Activated gamma-delta T cell treated with Interleukin-2 at 50 U/mL for 16 hours (primary cell): ENCODE data around the gene WNT7B.

Experiments
- DNase-seq: peaks from one replicate; pipeline ENCODE4 v3.0.0-alpha.2; 2020

Gene WNT7B

DNA sequence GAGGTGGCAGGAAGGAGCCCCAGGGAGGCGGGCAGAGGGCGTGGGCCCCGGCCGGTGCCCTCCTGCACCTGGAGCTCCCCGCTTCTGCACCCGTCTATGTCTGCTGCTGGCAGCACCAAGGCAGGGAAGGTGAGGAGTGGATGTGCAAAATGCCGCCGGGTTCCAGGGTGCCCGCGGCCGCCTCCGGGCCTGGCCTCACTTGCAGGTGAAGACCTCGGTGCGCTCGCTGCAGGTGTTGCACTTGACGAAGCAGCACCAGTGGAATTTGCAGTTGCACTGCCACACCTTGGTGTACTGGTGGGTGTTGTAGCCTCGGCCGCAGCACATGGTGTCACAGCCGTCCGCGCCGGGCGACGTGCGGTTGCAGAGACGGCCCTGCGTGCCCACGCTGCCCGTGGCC, 54.3 kb downstream of the WNT7B start:
- DNase-seq, result no peak

DNA sequence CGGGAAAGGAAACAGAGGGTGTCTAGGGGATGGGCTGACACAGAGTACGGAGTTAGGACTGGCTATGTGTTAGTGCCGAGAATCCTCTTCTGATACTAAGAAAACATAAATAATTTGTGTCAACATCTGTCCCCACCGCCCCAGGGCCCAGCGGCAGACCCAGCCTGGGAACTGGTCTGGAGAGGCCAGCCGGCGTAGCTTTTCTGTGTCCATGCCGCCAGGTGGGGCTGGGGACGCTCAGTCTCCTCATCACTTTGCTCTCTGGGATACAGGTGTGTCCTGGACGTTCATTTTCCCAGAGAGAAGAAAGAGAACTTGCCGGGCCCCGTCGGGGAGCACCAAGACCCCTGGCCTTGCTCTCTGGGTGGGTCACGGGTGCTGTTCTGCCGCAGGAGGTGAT, 54.7 kb downstream of the WNT7B start:
- DNase-seq, result no peak

DNA sequence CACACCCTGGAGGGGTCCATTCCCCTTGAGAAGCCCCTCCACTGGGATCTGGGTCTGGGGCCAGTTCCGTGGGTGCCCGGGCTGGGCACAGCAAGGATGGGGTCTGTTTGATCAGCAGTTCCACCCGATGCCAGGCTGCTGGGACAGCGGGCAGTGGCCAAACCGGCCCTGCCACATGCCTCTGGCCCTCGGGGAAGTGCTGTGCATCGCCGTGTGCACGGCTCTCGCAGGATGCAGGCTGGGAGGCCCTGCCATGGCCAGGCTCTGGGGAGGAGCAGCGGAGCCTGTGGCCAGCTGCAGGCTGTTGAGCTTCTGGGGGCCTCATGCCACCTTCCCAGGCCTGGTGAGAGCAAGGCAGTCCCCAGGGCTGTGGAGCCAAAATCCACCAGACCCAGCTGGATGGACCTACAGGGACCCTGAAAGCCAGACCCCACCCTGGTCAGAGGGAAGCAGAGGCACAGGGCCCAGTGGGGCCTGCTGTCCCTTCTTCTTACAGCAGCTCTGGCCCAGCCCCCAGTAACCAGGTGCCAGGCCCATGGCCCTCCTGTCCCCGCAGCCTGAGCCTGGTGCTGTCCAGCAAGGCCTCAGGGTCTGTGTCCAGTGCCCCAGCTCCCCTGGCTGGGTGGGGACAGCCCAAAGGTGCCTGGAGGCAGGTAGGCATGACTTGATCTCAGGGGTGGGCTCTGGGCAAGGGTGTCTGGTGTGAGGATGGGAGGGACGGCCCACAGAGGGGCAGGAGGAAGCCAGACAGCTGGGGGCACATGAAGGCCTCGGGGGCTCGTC, 57.3 kb downstream of the WNT7B start:
- no peak for DNase-seq

DNA sequence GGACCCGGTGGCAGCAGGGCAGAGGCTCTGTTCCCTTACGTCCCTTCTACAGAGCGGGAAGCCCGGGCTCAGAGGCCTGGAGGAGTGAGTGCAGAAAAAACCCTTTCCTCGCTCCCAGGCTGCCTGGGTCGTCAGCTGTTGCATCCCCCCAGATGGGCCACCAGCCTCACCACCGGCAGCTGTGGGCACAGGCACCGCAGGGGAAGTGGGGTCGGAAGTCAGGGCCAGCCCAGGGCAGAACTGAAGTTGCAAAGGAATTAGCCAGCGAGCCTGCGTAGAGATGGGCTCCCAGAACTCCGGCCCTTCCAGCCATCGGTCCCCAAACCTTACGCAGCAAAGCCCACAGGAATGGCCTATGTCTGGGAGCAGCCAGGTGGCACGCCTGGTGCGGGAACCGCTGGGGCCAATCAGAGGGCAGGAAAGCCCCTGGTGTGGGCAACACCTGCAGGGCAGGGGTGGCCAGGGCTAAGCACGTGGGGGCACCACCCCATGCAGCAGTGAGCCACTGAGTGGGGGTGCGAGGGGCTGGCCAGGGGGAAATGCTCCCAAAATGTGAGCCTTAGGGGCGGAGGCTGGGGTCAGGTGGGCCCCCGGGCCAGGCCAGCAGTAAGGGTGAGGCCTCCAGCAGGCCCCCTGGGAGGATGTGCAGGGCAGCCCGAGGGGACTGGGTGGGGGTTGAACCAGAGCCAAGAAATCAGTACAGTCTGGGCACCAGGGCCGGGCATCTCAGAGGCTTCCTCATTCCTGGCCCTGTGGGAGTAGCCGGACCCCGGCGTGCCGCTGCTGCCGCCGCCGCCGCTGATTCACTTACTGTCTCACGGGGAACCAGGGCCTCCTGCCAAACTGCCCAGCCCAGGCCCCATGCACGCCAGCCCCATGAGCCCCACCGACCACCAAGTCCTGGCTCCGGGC, 58.2 kb downstream of the WNT7B start:
- DNase-seq, result no peak

DNA sequence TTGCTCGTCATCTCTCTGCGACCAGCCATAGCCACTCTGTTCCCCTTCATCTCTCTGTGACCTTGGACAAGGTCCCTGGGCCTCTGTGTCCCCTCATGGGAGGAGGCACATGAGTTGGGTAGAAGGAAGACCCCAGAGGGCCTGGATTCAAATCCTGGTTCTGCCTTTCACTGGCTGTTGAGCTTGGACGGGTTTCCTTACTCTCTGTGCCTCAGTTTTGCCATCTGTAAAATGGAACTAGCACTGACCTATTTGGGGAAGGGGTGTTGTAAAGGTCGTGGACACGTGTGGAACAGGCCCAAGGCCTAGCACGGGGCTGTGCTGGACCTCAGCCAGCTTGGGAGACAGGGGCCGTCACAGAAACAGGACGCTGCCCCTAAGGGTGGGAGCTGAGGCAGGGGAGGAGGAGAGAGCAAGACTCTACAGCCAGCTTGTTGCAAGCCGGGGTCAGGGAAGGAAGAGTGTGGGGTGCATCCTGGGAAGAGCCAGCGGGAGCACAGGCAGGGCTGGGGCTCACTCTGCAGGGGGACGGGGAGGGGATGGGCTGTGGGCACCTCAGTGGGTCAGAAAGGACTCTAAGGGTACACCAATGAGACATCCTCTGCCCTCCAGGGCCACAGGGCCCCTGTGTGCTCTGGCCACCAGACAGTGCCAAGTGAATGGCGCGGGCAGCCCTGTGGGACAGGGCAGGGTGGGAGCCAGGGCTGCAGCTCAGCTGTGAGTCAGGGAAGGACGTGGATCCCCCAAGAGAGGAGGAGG, 59.1 kb downstream of the WNT7B start:
- no peak for DNase-seq

DNA sequence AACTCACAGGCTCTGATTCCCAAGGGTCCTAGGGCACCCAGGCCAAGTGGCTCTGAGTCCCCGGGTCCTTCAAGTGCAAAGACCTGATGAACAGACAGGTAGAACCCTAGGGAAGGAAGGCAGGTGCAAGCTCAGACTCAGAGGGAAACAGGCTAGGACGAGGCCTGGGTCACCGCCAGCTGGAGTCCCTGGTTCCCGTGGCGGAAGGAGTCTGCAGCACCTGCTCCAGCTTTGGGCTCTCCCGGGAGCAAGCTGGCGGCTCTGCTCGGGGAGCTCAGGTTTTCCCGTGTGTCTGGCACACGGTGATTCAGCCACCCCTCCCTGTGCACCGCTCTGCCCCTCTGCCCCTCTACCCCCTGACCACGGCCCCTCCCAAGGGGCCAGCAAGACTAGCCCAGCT, 59.8 kb downstream of the WNT7B start:
- DNase-seq, result no peak

DNA sequence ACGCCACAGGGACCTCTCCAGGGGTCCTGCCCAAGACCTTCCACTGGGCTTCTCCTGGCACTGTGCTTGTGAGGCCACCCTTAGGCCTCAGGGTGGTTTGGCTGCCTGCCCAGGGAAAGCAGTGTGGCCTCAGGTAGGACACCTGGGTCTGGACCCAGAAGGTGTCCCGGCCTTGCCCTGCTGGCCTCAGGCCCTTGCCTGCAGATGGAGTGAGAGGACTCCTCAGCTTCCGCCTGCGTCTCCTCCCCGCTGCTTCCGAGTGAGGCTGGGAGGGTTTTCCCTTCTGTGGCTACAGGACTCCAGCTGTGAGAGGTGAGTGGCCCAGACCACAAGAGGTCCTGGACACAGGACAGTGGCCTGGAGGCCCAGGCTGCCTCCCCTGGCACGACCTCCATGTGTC, 60.4 kb downstream of the WNT7B start:
- no peak for DNase-seq

DNA sequence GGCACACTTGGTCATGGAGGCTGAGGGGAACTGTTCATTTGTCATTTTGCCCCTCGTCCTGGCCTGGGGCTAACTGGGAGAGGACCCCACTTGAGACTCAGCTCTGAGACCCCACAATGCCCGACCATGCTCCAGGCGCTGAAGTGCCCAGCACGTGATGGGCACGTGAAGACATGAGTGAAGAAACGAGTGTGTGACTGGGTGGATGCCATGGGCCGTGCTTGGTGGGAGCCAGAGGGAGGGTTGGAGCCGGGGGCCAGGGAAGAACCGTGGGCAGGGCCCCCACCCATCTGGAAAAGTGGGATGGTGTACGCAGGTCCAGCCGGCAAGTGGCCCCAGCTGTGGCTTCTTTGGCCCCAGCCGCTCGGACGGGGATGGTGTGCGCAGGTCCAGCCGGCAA, 61.1 kb downstream of the WNT7B start:
- no peak for DNase-seq

DNA sequence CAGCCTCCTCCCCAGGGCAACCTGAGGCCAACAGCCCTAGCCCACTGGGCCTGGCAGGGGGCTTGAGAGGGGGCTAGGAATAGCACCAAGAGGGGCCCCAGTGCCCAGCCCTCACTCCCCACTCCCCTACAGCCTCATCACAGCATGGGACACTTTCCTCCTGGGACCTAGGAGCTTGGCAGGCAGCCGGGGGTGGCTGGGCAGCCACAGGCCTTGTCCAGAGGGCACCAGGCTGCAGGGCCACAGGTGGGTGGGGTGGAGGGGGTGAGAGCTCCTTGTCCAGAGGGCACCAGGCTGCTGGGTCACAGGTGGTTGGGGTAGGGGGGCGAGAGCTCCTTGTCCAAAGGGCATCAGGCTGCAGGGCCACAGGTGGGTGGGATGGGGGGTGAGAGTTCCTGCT, 61.8 kb downstream of the WNT7B start:
- DNase-seq, result no peak

DNA sequence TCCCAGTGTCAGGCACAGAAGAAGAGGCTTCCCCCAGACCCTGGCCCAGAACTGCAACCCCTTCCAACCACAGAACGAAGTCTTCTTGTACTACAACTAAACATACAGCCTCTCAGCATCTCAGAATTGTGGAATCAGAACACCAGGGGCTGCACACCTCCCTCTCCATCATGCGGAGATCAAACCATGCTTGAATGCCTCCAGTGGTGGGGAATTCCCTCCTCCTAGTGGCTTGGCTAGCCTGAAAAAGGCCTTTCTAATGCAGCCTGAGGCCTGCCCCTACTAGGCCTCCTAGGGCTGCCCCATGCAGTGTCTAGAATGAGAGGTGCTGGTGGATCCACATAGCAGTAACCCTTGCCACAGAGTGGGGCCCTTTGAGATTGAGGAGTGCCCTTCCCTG, 62.7 kb downstream of the WNT7B start:
- DNase-seq, result no peak

DNA sequence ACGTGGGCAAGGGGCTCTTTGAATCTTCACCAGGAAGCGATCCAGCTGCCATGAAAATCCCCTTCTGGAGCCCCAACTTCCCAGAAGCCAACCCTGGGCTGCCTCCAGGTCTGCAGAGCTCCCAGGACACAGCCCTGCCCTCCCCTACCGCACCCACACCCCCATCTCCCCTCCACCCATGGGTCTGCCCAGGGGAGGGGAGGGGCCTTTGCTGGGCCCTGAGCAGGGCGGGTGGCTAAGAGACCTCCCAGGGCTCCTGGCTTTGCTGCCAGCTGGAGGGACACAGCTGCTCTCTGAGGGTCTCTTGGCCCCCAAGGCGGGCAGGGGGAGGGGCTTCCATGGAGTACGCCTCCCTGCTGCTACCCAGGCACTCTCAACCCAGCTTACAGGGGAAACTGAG, 64.1 kb downstream of the WNT7B start:
- DNase-seq, result no peak

DNA sequence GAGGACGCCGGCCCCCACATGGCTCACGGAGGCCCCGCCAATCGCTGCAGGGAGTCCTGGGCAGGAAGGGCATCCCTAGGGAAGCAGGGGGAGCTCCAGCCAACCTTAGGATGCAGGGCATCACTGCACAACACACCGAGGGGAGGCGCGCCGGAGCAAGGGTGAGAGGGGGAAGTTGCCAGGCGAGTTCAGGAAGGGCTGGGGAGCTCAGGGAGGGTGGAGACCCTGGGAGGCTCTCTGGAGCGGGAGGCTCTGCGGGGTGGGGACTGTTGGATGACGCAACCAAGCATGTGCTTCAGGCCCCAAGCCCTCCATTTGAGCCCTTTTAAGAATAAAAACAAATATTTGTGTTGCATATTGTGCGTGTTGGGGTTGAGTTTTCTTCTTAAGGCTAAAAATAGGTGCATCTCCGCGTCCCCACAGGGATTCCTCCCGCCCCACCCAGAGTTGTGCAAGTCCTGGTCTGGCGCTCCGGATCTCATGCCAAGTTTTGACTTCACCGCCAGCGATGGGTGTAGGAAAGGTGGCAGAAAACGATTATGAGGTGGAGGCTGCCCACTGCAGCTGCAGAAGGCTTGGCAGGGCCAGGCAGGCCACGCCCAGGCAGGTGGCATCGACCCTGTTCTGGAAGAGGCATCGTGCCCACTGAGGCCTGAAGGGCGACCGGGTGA, 65.2 kb downstream of the WNT7B start:
- no peak for DNase-seq

DNA sequence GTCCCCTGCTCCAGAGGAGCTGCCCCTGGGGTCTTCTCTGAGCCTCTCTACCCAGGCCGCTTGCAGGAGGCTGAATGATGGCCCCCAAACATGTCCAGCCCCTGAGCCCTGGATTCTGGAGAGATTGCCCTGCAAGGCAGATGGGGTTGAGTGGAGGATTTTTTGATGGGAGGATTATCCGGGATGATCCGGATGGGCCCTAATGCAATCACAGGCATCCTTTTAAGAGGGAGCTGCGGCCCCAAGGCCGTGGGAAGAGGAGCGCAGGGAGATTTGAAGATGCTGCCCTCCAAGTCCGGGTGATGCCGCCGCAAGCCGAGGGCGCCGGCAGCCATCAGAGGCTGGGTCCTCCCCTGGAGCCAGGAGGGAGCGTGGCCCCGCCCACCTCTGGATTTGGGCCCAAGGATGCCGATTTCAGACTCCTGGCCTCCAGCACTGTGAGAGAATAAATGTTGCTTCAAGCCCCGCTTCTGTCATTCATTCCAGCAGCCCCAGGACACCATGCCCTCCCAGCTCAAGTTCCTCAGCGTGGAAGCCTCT, 66.0 kb downstream of the WNT7B start:
- no peak for DNase-seq

DNA sequence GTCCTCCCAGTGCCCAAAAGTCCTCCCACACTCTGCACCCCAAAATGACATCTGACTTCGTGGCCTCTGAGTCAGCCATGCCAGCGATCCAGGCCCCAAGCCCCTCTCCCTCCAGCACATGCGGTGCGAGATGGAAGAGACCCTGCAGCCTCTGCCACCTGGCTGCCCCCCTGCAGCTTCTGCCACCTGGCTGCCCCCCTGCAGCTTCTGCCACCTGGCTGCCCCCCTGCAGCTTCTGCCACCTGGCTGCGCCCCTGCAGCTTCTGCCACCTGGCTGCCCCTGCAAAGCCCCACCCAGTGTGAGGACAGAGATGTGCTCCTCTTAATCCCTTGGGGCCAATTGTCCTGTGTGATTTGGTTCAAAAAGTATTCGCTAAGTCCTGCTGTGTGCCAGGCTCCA, 68.0 kb downstream of the WNT7B start:
- no peak for DNase-seq

DNA sequence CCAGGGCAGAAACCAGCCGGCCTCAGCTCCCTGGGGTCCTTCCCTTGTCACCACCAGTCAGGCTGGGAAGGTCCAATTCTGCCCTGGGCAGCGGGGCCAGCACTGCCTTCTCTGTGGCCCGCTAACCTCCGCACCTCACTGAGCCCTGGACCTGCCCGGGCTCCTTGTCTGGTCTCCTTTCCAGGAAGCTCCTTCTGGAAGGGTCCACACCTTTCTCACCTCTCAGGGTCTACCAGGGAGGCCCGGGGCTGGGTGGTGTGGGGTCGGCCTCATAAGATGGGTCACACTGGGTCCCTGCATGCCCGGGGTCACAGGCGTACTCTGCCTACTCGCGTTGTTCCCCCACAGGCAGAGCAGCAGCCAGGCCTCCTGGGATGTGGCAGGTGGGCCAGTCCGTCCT, 69.0 kb downstream of the WNT7B start:
- DNase-seq, result no peak

DNA sequence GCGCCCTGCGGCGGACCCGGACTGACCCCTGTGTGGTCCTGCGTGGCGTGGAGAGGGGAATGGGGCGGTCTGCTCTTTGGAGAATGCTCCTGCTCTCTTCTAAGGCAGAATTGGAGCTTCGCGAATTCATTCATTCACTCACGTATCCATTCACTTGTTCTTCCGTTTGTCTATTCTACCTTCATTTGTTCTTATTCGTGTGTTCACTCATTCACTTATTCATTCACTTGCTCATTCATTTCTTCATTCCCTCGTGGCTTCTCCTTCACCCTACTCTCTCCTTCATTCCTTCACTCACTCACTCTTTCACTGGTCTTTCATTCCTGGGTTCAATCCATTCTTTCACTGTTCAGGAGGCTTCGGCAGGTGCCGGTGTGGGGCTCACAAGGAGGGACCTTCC, 69.6 kb downstream of the WNT7B start:
- DNase-seq, result no peak

DNA sequence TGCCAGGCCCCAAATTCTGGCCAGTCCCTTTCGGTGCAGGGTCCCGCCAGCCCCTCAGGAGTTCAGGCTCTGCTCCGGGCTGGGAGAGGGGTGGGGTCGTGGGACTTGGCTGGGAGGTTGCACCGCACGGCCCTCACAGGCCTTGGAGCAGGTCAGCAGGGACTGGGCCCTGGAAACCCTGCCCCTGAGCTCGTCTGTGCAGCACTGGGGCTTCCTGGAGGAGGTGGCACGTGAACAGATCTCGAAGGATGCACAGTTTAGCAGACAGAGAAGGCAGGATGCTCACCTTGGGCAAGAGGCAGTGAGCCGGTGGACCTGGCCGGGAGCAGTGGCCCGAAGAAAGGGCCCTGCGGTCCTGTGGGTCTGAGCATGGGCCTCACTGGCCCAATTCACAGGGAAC, 70.0 kb downstream of the WNT7B start:
- DNase-seq, result no peak

DNA sequence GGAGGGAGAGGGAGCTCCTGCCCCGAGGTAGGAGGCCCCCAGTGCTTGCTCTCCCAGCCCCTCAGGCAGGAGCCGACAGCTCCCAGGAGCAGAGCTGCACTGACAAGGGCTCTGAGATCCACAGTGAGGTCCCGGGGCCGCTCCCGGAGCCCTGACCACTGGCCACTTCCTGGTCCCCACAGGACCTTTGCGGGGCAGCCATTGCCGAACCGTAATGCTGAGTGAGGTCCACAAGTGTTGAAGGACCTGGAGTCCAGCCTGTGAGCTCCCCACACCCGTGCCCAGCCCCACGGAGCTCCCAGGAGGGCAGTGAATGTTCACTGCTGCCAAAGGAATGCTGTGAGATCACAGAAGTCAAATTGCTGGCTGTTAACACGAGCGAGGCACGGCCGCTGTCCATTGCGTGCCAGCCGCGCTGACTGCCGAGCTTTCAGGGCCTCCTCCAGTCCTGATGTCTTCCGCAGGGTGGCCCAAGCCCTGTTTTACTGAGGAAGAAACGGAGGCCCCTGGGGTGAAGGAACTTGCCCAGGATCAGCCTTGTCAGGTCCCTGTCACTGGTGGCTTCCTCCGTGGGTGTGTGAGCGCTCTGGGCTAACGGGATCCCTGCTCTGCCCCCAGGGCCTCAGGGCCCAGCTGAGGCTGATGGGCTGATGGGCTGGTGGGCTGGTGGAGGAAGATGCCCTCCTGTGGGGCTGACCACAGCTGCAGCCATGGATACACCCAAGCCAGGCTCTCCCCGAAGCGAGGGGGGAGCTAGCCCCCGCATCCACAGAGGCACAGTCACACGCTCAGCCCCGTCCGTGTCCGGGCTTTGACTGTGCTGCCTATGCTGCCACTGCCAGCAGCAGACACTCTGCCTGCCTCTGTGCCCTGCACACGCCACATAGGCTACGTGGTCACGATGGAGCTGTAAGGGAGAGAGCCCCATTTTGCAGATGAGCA, 70.8 kb downstream of the WNT7B start:
- DNase-seq, result no peak

DNA sequence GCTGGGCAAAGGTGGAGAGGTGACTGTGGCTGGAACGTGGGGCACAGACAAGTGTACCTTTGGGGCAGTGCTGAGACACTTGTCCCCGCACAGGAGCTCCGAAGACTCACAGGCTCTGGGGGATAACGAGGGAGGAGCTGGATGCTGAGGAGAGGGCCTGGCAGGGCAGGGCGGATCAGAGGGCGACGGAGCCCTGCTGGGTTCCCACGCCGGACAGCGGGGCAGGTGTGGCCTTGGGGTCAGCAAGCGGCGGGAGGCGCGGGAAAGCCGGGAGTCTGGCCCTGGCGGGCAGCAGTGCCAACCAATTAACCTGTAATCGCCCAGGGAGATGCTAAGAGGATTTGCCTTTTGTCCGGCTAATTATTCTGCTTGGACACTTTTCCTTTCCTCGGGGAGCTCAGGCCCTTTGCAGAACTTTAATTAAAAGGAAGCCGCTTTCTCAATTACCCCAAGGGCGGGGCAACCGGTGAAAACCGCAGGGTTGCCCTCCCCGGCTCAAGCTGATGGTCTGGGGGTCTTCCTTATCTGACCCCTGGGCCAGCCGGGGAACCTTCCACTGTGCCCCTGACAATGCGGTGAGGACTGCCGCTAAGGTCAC, 71.5 kb downstream of the WNT7B start:
- no peak for DNase-seq

DNA sequence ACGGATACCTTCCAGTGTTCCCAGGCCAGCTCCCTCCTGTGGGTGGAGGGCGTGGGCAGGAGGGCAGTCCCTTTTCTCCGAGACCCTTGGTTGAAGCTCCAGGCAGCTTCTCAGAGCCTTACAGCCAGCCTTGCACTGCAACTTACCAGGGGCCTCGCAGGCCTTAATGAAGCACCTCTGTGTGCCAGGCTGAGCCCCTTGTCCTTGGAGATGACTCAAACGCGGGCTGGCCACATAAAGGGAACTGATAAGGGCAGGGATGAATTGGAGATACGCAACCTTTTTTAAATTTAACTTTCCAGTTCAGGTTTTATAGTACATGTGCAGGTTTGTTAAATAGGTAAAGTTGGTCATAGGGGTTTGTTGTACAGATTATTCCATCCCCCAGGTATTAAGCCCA, 72.7 kb downstream of the WNT7B start:
- DNase-seq, result no peak
